GM21360 (cell line): ENCODE results near the gene NEDD4.
"Not testable (repeated sequence)": the region's sequence is repeated elsewhere in the genome, so short reads cannot be mapped to it uniquely, and the experiment has no call there.

Experiments
- ATAC-seq: cut with Tn5 transposase; IDR thresholded peaks from one replicate; pipeline ENCODE4 v1.9.1; 2021; ENCODE audit warnings: mild to moderate bottlenecking, moderate library complexity; ENCODE audit not compliant: unreplicated experiment

The NEDD4 gene

DNA sequence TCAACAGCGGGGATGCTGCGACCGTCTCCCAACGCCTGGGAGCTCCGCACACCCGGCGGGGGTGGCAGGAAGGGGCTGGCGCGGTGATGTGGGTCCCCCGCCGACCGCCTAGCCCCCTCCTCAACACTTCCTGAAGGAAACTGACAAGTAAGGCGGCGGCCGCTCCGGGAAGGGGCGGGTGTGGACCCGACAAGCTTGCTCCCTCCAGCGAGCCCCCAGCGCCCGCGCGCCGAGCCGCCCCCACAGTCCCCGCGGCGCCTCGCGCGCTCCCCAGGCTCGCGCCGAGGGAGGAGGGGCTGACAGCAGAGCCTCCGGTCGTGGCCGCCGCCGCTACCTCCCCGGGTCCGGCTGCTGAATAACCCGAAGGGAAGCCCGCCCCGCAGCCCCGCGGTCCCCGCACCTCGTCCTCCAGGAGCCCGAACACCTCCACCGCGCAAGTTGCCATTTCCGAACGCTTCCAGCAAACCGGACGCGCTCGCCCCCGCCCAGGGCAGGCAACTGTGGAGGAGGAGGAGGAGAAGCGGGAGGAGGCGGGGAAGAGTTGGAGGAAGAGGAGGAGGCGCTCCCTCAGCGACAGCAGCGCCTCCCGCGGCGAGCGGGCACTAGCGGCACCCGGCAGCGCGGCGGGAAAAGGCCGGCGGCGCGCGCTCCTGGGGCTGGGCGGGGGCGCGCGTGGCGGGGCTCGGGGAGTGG lies at the start of gene NEDD4:
NEDD4 (minus strand) TSS at position 502 of the 693 bp plus-strand sequence; CDS start at position 445, 57 bp downstream.
- ATAC-seq, result peak; percentile 86

DNA sequence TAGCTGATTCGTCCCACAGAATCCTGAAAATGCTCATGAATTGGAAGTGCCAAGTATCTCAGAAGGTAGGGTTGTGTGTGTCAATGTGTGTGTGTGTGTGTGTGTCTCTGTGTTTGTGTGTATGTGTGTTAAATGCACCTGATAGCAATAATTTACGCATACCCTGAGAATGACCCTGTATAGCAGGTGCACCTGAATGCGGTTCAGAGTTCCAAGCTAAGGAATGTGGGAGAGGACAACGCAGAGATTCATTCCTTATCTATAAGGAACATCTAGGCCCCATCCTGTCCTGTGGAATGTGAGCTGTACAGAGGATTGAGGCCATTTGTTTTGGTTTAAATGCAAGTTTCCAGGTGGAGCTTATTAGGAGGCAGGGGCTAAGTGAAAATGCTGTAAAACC lies 49.1 kb upstream of the NEDD4 start:
- no peak for ATAC-seq

DNA sequence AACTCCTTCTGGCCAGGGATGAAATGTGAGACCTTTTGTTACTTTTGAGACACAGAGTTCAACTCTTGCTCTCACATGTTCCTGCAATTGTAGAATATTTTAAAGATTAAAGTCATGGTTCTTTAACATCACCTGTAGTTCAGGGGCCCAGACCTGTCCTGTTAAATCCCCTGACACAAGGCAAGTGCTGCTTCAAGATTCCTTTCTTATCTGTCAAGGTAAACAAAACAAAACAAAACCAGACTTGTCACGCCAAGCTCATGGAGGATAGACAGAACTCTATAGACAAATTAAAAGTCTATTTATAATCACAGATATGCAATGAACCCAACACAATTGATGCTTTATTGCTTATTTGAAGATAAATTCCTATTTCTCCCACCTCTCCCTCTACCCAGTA lies 48.6 kb upstream of the NEDD4 start:
- no peak for ATAC-seq

DNA sequence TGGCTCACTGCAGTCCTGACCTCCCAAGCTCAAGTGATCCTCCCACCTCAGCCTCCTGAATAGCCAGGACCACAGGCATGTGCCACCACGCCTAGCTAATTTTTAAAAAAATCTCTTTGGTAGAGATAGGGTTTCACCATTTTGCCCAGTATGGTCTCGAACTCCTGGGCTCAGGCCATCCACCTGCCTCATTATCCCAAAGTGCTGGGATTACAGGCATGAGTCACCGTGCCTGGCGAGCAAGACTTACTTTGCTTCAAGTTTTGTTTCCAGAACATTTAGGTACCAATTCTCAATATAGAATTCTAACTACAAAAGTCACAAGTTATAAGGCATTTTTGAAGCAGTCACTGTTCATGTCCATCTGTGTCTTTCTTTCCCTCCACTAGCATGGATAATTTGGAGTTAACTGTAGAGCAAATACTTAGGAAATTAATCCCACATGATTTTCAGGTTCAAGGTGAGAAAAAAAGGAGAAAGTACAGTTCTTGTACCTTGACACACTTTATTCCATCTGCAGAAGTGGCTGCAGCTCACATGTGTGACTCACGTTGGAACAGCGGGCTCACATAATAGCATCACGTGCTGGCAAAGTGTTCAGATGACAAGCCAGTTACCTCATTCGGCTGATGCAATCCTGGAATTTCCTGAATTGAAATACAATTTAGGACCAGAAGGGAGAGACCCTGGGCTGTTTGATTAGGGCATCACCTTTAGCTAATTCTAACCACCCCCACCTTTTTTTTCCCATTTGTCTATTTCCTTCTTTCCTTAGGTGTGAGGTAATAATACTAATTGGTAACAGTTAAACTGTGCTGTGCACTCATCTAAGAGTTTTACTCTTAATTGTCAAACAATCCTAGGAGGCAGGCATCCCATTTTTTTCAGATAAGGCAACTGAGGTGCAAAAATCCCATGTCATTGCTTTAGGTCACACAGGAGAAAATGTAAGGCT lies 46.9 kb upstream of the NEDD4 start:
- no peak for ATAC-seq

DNA sequence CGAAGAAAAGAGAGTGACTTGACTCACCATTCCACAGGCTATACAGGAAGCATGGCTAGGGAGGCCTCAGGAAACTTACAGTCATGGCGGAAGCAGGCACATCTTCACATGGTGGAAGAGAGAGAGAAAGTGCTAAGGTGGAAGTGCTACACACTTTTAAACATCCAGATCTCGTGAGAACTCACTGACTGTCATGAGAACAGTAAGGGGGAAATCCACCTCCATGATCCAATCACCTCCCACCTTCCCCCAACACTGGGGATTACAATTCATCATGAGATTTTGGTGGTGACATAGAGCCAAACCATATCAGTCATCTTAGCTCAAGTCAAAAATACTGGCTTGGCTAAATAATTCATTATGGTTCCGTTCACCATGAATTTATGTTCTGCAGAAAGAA lies 45.3 kb upstream of the NEDD4 start:
- no peak for ATAC-seq

DNA sequence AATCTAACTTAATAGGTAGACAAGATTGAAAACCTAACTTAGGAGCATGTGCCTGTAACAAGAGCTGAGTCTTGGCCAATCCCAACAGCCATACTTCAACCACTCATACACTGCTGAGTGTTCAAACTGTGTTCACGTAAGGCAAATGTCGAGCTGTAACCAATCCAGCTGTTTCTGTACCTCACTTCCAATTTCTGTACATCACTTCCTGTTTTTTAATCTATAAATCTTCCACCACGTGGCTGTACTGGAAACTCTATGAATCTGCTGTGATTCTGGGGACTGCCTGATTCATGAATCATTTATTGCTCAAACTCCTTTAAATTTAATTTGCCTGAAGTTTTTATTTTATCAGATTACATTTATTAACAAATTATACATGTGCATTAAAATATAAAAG lies 44.6 kb upstream of the NEDD4 start:
- no peak for ATAC-seq

DNA sequence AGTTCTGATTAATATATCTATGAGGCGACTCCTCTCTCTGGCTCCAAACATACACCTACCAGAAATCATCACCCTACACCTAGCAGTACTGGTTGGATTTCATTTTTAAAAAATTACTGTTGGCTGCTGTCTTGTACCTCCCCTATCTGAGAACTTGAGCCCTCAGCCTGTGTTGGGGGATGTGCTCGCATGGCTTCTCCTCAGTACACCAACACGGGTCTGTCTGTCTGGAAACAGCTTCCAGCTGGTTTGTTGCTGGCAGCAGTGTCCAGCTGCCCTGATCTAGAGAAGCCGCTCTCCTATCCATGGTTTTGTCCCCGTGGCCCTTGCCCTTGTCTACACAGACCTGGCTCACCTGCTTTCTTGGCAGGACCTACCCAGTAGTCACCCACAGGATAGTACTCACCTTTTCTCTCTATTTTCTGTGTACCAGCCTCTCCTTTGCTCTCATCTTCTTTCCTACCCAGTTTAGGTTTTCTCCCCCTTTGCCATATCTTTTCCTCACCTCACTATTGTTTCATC lies 43.2 kb upstream of the NEDD4 start:
- ATAC-seq, result no peak

DNA sequence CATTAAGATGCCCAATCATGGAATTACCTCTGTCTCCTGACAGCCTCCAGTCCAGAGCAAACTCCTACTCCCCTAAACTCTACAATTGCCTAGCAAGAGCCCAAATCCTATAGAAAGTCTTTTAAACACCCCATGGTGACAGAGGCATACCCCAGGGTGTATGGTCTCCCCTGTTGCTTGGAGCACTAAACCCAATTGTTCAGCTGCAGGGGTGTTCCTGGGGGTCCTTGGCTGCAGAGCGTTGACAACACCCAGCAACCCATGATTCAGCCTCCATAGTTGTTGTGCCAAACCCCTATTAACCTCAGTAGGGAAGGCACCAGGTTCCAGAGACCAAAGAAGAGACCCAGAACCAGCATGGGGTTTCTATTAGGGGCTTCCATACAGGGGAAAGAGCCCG lies 41.8 kb upstream of the NEDD4 start:
- no peak for ATAC-seq

DNA sequence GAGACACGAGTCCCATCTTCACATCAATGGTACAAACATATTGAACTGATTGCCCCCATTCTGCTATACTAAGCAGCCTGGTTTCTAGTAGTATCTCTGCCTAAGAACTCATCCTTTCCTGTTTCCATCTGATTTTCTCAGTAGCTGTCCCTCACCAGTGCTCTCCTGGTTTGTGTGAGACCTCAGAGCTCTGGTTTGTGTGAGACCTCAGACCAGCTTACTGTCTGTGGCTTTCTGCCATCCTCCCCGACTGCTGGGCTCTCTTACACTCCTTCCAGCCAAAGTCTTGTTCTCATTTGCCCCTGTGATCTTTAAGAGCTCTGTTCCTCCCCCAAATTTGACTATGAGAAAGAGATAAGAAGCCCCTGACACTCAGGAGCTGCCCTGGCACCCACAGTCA lies 41.1 kb upstream of the NEDD4 start:
- no peak for ATAC-seq

DNA sequence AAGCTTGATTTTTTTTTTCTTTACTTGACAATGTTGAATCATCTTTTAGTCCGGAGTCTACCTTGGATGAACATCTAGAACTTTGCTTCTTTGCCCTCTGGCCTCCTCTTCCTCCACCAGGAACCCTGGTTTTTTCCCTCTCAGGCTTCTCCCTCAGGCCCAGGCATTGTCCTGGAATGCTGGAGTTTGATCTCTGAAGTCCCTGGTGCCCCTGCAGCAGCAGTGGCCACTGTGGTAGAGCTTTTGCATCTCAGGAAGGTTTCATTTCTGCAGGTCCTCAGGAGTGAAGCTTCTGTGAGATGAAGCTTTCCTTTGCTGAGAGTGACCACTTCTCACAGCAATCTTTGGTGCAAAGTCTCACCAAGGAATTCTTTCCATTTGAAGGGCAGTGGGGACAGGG lies 39.0 kb upstream of the NEDD4 start:
- no peak for ATAC-seq

DNA sequence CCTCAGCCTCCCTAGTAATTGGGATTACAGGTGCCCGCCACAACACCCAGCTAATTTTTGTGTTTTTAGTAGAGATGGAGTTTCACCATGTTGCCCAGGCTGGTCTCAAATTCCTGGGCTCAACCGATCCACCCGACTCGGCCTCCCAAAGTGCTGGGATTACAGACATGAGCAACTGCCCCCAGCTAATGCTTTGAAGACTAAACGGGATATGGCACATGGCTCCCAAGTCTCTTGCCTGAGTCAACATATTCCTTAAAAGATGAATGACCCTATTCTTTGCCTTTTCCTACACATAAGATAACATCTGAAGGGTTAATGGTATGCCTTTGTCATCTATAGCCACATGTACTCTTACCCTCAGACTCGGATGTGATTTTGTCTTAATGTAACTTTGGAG lies 38.4 kb upstream of the NEDD4 start:
- ATAC-seq, result no peak

DNA sequence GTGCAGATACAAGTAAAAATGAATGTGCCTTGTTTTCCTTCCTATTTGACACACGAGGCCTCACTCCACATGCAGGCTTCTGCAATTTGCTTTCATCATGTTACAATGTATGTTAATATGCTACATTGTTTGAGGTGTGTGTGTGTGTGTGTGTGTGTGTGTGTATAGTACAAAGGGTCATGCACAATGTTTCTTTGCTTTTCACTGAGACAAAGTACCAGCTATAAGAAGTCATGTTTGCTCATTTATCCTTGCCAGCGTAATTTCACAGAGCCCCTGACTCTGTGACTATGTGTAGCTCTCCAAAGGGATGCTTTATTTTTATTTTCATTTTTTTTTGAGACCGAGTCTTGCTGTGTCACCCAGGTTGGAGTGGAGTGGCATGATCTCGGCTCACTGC lies 38.0 kb upstream of the NEDD4 start:
- ATAC-seq, result no peak

DNA sequence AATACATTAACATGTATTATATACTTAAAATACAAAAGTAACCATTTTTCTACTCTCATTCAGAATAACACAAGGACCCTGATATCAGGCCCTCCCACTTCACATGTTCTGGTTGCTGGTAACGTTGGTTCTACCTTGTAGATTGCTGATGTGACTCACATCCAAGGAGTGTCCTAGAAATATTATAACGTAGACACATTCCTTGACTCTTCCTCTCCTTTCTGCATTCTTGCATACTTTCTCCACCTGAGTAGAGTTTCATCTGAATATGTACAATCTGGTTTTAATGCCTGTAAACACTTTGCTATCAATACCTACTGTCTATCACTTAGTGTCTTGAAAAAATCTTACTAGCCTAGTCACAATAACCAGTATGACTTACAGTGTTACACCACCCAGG lies 35.0 kb upstream of the NEDD4 start:
- no peak for ATAC-seq

DNA sequence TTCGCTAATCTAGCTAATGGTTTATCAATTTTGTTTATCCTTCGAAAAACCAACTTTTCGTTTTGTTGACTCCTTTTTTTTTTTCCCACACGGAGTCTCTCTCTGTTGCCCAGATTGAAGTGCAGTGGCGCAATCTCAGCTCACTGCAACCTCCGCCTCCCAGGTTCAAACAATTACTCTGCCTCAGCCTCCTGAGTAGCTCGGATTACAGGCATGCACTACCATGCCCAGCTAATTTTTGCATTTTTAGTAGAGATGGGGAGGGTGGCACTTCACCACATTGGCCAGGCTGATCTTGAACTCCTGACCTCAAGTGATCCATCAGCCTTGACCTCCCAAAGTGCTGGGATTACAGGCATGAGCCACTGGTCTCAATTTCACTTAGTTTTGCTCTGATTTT lies 29.7 kb upstream of the NEDD4 start:
- not testable (repeated sequence) for ATAC-seq

DNA sequence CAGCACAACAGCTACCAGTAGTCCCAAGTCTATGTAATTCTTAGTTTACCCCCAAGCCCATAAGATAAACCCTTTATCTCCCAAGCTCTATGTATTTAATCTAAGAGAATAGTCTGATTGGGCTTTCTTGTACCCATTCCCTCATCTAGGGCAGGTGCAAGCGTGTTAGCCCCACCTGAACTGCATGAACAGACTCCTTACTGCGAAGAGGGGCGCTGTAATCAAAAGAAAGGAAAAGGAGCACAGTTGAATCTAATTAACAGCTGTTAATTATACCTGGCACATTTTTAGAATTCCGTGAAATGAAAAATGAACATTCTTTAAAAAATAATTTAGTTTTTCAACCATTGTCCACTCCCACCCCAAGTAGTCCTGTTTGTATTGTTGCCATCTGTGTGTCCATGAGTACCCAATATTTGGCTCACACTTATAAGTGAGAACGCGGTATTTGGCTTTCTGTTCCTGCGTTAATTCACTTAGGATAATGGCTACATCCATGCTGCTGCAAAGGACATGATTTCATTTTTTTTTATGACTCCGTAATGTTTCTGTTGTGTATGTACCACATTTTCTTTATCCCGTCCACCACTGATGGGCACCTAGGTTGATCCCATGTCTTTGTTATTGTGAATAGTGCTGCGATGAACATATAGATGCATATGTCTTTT lies 26.5 kb upstream of the NEDD4 start:
- ATAC-seq, result no peak

DNA sequence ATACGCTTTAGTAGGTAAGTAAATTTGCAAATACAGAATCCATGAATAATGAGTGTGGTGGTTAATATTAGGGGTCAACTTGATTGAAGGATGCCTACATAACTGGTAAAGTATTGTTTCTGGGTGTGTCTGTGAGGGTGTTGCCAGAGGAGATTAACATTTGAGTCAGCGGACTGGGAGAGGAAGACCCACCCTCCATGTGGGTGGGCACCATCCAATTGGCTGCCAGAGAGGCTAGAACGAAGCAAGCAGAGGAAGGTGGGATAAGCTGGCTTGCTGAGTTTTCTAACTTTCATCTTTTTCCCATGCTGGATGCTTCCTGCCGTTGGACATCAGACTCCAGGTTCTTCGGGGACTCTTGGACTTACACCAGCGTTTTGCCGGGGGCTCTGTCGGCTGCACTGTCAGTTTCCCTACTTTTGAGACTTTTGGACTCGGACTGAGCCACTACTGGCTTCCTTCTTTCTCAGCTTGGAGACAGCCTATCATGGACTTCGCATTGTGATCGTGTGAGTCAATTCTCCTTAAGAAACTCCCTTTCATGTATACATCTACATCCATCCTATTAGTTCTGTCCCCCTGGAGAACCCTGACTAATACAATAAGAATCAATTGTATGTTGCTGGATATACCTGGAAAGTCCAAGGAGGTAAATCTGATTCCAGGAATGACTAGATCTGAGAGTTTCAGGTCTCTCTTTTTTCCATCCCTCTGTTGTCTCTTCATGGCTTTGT lies 25.8 kb upstream of the NEDD4 start:
- no peak for ATAC-seq

DNA sequence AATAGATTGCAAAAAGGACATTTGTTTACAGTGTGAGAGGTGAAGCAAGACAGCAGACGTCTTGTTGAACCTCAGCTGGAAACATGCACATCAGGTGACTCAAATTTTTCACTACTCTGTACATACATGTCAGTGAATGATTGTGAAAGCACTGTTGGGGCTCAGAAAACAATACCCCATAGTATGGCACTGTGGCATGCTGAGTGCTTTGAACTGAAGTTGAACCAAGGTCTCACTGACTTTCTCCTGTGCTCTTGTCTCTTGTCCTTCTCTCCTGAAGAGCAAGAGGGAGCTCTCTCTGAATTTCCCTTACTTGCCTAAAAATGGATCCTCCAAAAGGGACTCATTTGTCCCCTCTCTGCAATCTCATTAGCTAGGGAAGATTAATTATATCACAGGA lies 24.5 kb upstream of the NEDD4 start:
- ATAC-seq, result no peak

DNA sequence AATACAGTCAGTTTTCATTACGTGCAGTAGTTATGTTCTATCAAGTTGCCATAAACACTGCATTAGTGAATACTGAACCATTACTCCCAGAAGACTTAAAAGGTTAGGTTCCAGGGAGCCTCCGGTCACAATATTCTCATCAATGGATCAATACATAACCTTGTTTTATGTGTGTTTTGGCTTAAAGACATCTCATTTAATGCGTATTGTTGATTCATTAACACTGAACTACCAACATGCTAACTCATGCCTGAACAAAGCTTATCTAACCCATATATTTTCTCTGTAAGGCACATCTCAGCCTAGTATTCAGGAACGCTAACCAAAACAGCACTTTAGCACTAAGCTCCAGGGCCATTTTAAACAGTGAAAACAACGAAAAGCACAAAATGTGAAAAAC lies 24.1 kb upstream of the NEDD4 start:
- ATAC-seq, result no peak

DNA sequence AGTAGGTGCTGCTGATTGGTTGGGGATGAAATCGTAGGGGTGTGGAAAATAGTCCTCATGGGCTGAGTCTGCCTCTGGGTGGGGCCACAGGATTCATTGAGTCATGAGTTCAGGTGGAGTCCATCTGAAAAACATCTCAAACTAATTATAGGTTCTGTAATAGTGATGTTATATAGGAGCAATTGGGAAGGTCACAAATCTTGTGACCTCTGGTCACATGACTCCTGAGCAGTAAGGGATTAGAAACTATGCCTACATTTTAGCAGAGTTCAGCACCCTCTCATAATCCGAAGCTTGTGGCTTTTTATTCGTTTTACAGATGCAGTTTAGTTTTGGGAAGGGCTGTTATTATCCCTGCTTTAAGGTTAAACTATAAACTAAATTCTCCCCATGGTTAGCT lies 22.9 kb upstream of the NEDD4 start:
- ATAC-seq, result no peak

DNA sequence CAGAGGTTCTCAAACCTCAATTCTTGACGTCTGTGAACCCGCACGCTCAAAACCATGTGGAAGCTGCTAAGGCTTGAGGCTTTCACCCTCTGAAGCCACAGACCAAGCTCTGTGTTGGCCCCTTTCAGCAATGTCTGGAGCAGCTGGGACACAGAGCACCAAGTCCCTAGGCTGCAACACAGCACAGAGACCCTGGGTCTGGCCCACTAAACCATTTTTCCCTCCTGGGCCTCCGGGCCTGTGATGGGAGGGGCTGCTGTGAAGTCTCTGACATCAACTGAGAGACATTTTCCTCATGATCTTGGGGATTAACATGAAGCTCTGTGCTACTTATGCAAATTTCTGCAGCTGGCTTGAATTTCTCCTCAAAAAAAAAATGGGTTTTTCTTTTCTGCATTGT lies 21.3 kb upstream of the NEDD4 start:
- no peak for ATAC-seq

DNA sequence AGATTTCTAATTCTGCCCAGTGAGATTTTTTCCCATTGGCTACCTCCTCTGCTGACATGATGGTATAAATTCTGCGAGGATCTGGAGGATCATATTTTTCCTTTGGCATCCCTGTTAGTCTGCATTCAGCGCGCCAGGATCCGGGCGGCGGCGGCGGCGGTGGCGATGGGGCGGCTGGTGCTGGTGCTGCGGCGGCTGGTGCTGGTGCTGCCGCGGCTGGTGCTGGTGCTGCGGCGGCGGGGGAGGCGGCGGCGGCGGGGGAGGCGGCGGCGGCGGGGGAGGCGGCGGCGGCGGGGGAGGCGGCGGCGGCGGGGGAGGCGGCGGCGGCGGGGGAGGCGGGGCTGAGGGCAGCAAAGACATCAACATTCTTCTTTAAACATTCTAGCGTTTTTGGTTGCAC lies 13.6 kb upstream of the NEDD4 start:
- ATAC-seq, result not testable (repeated sequence)
